Glomerular visceral epithelial cell (primary cell): ENCODE measurements around the gene SH3GL1.

ENCODE experiments used
- DNase-seq: peaks from one replicate; pipeline ENCODE4 v3.0.0-alpha.2; 2016; ENCODE audit errors: extremely low spot score

The SH3GL1 gene

DNA sequence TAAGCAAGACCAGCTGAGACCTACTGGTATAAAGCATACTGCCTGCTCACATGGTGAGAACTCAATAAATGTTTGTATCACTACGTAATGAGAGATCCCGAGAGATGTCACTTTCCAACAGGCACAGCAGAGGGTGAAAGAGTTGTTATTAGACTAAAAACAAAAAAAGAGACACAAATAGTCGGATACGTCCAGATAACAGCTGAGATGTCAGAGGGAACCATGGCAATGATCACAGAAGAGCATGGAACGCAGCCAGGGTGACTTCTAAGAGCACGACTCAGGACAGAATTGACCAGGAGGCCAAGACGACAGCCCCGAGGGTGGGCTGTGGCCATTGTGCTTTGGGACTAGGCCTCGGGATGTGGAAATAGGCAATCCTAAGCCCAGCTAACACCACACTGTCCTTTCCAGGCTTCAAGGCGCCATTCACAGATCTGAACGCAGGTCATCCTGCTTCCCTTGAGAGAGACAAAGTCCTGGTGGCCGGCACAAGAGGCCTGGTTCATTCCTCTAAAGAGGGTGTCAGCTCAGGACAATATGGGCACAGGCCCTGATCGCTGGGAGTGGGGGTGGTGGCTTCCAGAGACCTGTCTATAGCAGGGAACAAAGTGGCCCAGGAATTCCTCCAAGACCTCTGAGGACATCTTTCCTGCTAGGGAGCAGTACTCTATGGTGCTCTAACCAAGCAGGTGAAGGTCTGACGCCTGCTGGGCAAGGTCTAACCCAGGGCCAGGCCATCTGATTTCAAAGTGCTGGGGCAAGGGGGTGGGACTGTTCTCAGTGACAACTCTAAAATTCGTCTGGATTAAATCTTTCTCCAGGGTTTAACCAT is 3.2 kb downstream of the SH3GL1 start:
- no peak for DNase-seq

GRCh38 chr19:4393947-4394590 is 6.3 kb downstream of the SH3GL1 start:
- DNase-seq: no peak

- DNase-seq: peak; percentile 59
Observed at GRCh38 chr19:4391701-4392483, 8.5 kb downstream of the SH3GL1 start.

DNA sequence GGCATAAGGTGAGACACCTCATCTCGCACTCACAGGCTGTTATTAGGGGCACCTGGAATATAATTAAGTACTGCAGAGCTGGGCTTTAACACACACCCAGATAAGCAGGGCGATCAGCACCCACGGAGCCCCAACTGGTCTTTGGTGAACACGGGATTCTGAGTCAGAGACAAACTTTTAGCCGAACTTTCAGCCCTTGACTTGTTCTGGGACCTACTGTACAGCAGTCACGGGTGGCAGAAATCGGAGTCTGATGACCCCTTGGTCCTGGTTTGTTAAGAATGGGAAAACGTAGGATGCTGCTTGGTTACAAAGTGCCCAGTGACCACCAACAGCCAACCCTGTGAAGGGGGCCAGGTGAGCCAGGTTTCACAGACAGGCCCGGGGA is 9.0 kb downstream of the SH3GL1 start:
- no peak for DNase-seq

GRCh38 chr19:4390567-4391305 is 9.6 kb downstream of the SH3GL1 start:
- no peak for DNase-seq

- DNase-seq: no peak
Observed at GRCh38 chr19:4390017-4390566, 10.3 kb downstream of the SH3GL1 start.

DNA sequence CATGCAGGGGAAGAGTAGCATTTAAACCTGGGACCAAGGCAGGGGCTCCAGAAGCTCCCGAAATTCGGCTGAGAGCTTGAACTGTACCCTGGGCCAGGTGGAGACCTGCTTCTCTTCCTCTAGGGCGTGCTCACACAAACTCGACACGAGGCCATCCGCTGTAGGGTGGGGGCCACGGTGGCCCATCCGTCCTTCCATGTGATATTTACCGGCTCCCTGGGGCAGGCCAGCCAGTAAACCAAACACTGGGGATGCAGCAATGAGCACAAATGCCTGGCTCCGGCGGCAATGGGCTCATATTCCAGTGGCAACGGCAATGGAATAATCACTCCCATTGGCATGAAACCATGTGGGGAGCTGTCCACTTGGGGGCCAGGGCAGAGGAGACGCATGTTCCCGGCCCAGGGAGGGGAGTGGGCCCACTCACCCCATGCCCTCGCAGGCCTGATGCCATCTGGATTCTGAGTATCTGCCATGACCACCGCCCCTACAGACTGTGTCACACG is 10.8 kb downstream of the SH3GL1 start:
- no peak for DNase-seq

DNA sequence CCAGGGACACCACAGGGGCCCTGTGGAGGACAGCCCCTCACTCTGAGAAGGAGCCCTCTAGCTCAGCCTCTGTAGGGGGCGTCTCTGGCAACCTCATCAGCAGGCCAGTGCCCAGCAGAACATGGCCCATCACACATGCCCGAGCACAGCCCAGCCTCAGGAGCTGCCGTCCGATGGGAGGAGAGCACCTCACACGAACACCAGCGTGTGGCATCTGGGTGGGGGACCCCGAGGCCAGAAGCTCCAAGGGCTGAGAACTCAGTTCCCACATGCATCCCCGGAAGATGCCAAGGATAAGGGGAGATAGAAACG is 11.3 kb downstream of the SH3GL1 start:
- DNase-seq: no peak

DNA sequence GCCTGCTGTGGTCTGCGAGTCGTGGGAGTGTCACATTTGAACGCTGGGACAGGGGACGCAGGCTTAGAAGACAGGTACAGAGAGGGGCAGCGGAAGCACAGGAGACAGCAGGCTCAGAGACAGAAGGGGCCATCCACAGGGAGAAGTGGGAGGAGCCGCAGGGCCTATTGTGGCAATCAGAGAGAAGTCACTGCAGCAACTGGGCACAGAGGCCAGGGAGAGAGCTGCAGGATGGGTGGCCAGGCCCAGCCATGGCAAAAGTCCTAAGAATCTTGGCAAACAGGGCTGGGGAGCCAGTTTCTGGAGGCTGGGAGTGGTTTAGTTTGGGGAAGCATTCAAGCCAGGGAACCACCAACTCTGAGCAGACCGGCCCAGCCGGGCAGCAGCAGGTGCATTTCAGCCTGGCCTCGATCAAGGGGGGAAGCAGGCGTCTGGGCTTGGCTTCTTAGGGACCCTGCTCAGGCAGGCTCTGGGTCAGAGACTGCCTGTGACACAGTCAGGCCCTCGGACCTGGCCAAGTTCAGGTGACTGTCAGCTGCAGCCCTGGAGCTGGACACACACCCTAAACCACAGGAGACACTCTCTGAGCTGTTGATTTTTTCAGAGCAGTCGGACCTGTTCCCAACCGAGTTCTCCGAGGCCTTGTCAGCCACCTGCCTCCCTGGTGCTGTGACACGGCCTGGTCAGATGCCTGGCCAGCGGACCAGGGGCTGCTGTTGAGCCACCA is 11.8 kb downstream of the SH3GL1 start:
- DNase-seq: no peak

GRCh38 chr19:4386041-4386782 is 14.1 kb downstream of the SH3GL1 start:
- peak; percentile 45 for DNase-seq

DNA sequence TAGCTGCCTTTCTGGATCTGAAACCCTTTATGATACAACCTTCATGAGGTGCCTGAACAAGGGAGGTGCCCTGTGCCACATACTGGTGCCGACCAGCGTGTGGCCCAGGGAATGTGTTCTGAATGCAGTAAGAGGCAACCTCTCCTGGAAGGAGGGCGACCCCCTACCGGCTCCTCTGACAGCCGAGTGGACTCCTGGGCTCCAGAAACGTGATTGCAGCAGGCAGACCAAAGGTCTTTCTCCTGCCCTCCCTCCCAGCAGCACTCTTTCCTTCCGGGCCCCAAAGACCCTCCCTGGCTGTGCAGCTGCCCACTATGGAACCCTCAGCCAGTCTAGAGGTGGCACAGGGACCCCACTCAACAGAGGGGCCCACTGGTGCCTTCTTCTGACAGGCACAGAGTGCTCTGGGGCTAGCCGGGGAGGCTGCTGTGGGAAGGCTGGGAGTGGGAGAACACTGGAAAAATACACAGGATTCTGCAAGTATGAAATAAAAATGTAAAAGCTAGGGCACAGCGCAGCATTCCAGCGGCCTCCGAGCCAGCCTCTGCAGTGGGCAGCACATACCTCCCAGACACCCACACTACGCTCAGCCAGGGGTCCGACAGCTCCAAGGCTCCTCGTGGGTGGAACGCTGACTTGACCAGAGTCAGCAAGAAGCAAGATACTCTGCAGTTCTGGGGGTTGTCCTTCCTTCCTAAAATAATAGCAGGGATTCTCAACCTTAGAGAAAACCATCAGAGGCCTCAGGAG is 14.9 kb downstream of the SH3GL1 start:
- DNase-seq: no peak

DNA sequence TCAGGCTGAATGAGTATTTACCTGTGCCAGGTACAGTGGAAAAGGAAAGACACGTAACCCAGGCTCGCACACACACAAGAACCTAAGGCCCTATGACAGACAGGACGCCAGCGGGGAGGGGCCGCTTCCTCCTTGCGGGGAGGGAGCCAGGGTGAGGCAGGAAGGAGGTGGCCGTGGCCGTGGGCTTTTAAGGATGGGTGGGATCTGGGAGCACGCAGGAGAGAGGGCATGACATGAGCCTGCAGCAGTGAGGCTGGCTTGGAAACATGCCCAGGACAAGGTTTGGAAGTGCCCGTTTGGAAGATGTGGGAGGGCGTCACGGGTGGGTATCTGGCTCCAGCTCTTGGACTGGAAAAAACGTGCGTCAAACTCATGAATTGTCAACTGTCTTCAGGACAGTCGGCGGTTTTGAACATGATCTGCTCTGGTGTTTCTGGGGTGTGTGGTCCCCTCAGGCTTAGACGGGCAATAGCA is 20.1 kb downstream of the SH3GL1 start:
- DNase-seq: no peak

GRCh38 chr19:4379383-4380253 is 20.7 kb downstream of the SH3GL1 start:
- peak; percentile 96 for DNase-seq

GRCh38 chr19:4378886-4379285 is 21.5 kb downstream of the SH3GL1 start:
- DNase-seq: no peak

DNA sequence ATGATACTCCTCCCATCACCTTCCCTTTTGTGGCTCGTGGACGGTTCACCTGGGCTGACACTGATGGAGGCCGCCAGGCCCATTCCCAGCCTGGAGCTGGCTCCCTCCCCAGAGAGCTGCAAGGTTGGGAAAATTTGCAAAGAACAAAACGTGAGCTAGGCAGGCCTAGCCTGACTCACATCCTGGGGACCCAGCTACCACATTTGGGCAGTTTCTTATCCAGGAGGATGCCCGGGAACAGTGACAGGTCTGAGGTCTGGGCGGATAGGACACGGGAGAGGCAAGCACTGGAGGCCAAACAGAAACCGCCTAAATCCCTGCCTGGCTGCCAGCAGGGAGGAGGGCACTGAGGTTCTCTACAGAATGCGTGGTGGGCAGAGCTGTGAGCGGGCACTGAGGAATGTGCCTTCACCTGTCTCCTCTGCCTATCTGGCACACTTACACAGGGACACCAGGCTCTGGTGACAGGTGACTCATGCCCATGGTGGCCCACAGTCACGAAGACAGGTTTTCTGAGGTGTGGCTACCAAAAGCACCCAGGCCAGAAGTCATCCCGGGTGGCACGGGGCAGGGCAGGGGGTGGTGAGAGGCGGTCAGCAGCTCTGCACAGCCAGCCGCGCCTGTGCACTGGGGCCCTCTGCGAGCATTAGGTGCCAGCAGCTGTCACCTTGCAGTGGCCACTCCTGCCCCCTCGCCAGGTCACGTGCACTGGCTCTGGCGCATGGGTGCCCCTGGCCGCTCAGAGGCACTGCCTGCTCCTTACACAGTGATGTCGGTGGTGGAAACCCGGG is 23.2 kb downstream of the SH3GL1 start:
- DNase-seq: peak; percentile 56

DNA sequence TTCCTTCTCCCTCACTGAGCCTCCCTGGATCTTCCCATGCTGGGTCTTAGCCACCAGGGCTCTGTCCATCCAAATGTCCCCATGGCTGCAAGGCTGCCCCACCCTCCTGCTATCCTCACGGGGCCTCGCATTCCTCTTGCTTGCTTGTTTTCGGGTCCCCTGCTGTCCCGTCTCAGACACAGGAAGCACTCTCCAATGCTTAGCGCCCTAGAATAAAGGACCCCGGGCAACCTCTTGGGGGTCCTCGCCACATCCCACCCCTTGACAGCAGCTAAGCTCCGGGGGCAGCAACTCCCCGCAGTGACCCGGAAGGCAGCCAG is 23.7 kb downstream of the SH3GL1 start:
- no peak for DNase-seq

DNA sequence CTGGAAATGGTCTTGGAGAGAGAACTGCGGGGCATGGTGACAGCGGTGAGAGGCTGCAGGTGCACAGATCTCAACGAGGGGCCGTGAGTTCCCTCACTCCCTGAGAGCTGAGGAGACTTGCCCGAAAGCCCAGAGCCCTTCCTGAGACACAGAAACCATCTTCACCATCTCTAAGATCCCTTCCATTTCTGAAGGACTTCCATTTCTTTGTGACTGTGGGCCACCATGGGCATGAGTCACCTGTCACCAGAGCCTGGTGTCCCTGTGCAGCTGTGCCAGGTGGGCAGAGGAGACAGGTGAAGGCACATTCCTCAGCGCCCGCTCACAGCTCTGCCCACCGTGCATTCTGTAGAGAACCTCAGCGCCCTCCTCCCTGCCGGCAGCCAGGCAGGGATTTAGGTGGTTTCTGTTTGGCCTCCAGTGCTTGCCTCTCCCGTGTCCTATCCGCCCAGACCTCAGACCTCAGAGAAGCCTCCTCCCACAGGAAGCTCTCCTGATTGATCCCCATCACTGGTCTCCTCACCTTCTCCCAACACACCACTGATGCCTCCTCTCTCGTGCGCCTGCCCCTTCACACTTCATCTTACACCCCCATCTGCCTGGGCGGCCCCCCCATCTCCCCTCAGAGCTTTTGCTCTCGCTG is 24.2 kb downstream of the SH3GL1 start:
- no peak for DNase-seq
